GM19468 (cell line): ENCODE results near the gene LIF.
"Not testable (repeated sequence)": the region's sequence is repeated elsewhere in the genome, so short reads cannot be mapped to it uniquely, and the experiment has no call there.

Experiments
- ATAC-seq: cut with Tn5 transposase; IDR thresholded peaks from one replicate; pipeline ENCODE4 v1.9.1; 2021; ENCODE audit warnings: mild to moderate bottlenecking, moderate library complexity, moderate number of reproducible peaks; ENCODE audit not compliant: unreplicated experiment; ENCODE audit errors: extremely low read depth

Gene LIF

DNA sequence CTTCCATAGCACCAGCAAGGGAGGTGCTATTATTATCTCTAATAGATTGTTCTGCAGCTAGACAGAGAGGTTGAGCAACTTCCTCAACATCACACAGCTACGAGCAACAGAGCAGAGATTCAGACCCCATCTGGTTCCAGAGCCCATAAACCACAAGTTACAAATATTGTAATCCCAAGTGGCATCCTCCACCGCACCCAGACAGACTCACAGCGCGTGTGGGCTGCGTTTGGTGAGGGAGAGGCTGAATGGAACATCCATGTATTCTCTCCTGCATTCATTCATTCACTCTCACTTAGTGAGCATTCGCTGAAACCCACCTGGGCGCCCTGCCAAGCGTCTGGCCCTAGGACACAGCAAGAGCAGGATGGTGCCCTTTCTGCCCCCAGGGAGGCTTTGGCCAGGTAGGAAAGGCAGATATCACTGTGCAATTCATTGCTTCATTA, 33.5 kb downstream of the LIF start:
- ATAC-seq = no peak

DNA sequence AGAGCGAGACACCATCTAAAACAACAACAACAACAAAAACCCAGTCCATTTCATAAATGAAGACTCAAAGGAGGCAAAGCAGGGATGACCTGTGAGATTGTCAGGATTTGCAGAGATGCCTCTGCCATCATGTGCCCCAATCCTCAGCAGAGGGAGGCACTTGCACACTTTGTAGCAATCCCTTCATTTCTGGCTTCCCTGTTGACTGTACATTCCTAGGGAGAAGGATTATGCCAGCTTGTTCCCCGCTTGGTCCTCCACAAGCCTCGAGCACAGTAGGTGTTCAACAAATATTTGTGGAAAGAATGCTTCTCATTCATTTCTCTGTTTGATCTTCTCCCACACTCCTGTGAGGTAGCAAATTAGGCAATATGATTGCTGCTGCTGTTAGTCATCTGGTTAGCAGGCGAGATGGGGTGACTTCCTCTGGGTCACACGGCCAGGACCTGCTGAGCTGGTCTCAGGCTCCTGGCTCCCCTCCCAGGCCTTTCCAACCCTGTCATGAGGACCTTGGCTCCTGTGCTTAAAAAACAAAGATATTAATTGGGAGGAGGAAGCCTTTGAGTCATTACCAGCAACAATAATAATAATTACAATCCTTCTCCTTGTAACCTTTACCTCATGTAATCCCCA, 34.1 kb downstream of the LIF start:
- ATAC-seq = no peak

DNA sequence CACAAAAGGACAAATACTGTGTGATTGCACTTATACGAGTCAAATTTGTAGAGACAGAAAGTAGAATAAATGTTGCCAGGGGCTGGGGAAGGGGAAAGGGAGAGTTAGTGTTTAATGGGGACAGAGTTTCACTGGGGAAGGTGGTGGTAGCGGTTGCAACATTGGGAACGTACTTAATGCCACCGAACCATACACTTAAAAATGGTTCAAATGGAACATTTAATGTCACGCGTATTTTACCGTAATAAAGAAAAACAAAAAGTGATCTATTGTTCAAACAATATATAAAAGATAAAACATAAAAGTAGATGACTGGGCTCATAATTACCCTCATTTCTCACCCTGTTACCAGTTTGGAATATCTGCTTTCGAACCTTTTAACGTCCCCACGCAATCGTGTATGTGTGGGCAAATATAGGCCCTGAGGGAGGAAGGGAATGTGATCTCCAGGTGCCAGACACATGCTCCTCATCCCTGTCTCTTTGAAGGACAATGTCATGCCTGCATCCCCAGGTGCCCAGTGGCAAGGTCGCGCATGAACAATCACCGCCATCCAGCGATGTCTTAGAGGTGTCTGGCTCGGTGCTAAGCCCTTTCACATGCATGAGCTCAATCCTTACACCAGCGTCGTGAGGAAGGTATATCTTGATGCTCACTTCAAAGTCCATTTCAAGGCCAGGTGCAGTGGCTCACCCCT, 35.3 kb downstream of the LIF start:
- no peak for ATAC-seq

DNA sequence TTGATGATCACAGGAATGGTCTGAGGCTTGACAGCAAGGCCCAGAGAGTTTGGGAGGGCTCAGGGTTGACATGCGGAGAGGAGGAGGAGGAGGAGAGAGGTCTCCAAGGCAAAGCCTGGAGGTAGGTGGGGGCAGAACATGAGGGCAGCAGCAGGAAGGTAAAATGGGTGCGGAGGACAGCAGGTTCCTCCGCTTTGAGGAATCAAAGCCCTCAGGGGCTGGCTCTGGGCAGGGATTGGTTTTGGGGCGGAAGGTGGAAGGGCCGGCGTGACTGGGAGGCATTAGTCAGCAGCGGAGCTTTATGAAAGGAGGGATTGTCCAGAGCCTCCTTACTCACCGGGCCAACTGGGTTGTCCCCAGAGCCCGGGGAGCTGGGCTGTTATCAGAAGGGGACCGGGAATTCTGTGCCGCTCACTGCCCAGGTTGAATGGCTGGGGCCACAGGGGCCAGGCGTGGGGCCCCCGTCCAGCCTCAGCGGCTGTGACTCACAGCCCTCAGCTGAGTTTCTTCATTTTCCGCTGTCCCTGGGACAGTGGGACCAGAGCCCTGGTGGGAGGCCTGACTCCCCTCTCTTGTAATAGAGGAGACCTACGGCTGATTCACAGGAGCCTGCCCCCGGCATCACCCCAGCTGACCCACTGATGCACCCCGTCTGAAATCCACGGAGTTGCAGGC, 36.2 kb downstream of the LIF start:
- ATAC-seq = no peak

DNA sequence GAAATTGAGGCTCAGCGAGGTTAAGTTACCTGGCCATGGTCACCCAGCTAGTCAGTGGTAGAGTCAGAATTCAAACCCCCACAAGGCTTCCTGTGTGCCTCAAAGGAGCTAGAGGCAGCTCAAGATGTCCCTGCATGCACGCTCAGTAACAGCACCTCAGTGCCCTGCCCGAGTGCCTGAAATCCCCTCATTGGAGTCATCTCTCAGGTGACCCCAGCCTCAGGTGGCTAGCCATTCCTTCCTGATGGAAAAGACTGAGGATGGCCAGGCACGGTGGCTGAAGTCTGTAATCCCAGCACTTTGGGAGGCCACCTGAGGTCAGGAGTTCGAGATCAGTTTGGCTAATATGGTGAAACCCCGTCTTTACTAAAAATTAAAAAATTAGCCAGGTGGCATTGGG, 36.9 kb downstream of the LIF start:
- no peak for ATAC-seq

DNA sequence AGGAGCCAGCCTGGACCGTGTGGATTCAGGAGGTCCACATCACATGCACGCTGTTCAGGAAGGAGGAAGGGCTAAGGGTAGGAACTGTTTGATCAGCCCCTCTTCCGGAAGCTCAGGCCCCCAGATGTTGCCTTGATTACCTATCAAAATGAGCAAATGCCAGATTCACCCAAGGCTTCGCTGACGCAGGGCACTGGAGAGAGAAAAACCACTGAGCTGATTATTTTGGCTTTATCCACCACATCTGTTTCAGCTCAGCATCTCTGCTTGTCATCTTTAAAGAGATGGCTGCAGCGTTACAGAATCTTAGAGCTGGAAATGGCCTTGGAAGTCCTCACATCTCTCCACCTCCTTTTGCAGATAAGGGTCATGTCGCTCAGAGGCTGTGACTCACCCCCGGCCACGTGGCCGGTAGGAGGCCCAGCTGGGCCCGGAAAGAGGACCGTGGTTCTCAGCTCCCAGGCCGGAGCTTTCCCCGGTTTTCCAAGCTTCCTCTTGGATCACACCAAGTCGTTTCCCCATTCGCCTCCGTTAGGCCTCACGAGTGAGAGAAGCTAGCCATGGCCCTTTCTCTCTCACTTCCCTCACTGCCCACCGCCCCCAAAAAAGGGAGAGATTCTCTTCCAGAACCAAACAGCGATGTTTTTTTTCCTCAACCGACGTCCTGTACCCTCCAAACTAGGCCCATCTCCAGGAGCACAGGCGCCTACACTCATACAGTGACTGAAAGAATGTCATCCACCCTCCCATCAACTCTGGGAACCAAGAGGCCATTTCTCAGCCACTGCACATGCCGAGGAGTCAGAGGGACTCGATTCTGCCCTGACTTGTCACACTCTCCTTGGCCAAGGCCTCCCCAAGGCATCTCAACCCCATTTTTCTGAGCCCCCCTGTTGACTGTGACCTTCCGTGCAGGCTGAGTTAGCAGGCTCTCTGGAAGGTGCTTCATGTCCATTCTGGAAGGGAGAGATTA, 37.6 kb downstream of the LIF start:
- no peak for ATAC-seq

DNA sequence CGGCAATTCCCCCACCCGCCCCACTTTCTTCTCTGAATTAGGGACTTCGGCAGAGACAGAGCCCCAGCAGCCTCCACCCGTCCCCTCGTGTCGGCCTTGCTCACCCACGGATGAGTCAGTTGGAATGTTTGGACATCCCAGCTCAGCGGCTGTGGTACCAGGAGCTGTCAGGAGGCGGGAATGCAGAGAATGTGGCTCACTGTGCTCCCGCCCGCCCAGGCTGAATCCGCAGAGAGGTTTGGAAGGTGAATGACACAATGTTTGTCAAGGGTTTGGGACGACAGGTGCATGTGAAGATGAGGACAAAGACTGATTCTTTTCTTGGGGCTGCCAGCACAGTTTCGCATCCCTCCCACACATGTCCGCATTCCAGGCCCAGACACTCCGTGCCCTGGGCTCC, 39.6 kb downstream of the LIF start:
- no peak for ATAC-seq

DNA sequence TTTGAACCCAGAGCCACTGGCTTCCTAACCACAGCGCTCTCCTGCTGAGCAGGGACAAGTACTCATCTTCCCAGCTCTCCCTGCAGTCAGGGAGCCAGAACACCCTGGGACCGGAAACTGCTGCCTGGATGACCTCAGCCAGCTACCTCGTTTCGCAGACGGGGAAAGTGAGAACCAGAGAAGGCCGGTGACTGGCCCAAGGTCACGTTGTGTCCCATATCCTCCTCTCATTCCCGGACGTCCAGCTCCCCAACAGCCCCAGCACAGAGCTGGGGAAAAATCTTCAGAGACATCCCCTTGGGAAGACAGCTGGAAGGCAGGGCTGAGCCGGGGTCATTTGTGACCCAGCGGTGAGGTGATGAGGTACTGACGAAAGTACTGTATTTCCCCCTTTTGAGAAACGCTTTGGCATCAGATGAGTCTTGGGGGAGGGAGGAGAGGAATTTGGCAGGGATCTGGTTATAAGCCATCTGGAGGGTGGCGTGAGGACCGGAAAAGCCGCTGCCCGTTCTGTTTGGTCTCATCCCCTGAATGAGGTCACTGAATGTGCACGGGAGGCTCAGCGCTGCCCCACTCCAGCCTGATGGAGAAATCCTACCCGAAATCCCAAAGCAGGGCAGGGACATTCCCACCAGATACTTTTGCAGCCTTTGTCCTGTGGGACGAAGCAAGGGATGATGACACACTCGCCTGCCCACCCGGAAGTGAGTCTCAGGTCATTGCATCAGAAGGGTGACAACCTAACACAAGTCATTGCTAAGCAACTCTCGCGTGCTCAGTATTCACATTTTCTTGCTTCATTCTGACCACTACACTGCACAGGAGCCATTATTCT, 41.1 kb downstream of the LIF start:
- no peak for ATAC-seq

DNA sequence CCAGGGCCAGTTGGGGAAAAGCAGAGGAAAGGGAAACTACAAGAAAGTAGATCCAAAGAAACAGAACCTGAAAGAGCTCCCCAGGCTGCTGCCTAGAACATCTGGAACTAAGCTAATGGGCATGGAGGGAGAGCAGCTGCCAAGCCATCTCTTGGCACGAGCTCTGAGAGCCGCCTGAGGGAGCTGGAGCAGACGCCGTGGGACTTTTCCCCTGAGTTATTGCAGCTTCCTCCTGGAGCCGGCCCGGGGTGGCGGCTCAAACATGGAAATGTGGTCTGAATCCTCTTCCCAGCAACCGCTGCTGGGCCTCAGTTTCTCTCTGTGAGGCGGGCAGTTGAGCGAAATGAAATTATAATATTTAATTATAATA, 41.8 kb downstream of the LIF start:
- no peak for ATAC-seq

DNA sequence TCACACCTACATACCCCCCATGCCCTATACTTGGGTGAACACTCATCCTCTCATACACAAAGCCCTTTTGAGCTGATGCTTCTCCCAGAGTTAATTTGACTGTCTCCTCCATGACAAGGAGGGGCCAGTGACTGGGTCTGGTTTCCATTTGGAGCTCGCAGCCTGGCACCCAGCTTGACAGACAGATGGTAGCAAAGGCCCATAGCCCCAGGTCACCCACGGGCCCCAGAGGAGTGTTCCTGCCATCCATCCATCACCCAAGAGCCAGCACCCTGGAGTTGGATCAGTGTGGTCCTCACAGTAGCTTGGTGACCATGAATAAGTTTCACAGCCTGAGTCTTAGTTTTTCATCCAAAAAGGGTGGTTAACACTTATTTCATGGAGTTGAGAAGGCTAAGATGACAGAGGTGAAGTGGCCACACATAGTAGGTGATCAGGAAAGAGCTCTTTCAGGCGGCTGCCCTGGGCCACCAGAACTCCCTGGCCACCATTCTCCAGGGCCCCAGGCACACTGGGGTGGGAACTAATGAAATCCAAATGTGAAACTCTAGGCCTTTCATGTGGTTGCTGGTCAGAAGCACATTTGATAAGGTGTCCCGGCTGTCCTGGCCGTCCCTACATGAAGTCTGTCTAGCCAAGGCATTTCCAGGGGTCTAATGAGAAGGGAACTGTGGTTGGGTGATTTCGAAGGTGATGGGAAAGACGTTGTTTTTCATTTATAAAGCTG, 42.4 kb downstream of the LIF start:
- ATAC-seq = no peak

DNA sequence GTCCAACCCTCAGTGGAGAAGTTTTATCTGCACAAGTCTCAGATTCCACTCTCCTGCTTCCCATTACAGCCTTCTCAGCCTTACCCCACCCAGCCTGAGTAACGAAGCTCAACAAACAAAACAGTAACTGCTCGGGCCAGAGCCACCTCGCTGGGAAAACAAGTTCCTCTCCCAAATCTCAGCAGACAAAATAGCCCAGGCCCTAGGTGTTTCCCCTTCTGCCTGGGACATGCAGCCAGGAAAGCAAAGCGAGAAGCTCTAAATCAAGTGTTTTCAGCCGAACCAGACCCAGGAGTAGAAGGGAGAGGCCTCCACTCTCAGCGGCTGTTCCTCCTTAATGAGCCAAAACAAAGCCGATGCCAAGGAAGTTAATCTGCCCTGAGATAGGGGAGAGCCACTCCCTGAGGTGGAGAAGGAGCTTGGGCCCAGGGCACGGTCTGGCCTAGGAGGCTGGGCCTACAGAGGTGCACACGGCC, 44.0 kb downstream of the LIF start:
- no peak for ATAC-seq

DNA sequence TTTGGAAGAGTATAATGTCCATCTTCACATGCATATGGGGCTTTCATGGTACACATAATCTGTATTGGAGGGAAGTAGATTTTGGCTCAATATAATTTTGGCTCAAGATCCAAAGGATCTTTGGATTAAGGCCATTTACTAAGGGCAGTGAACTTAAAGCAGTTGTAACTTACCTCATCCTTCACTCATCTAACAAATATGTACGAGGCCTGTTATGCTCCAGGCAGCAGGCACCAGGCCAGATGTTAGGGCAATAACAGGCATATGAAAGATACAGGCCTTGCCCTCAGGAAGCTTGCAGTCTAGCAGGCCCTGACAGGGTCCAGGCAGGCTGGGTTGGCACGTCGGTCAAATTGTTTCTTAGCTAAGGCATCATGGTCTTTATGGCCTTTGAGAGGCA, 44.6 kb downstream of the LIF start:
- no peak for ATAC-seq

DNA sequence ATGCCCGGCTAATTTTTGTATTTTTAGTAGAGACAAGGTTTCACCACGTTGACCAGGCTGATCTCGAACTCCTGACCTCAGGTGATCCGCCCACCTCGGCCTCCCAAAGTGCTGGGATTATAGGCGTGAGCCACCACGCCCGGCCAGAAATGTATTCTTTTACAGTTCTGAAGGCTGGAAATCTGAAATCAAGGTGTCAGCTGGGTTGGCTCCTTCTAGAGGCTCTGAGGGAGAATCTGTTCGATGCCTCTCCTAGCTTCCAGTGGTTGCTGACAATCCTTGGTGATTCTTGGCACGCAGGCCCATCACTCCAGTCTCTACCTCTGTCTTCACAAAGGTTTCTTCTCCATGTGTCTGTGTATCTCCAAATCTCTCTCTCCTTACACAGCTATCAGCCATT, 45.7 kb downstream of the LIF start:
- not testable (repeated sequence) for ATAC-seq

DNA sequence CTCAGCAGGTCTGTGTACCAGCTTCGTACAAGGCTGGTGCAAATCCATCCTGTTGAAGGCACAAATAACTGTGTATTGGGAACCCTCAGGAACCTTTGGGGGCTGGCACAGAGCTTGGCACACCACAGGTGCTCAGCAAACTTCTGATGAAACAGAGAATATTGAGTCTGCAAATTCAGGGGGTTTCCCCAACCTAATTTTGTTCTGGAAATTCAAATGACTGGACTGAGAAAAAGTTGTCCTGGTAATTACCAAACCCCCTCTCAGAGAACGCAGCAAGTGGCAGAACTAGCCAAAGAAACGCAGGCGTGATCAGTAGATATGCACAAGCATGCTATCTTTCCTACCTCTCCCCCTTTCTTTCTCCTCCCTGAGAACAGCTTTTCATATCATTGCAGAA, 47.6 kb downstream of the LIF start:
- no peak for ATAC-seq

DNA sequence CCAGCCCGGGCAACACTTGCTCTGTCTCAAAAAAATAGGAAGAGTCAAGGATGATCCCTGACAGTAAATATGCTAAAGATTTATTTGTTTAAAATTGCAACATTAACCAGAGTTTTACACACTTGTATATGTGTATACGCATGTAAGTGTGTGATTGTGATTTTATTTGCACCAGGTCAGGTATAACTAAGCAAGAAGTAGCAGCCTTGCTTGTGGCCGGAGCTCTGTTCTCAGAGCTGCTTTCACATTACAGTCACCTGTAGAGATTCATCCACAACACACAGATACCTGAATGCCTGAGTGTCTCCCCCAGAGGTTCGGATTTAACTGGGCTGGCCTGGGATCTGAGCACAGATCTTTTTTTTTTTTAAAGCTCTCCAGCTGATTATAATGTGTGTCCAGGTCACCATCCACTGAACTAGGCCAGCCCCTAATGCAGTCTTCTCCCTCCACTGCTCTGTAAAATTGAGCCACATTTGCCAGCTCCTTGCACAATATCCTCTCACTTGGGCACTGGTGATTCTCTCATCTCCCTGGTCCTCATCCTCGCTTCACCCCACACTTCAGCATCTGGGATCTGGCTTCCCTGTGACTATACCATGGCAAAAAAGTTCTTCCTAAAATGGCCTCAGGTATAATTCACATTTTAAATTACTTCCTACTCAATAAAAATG, 48.3 kb downstream of the LIF start:
- ATAC-seq = no peak

DNA sequence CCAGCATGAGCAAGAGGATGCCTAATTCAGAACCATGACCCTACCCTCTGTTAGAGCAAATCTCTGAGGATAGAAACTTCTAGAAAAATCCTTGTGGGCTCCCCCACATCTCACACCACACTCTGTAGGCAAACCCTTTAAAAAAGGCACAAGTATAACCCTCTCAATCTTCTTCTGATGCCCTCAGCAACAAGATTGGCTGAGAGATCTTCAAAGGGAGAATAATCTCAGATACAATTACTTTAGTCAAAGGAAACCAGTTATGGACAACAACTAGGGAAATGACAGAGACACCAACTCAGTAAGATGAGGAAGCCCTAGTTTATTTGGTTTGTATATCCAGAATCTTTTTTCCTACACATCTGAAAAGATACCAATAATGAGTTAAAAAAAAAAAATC, 49.2 kb downstream of the LIF start:
- ATAC-seq = no peak

DNA sequence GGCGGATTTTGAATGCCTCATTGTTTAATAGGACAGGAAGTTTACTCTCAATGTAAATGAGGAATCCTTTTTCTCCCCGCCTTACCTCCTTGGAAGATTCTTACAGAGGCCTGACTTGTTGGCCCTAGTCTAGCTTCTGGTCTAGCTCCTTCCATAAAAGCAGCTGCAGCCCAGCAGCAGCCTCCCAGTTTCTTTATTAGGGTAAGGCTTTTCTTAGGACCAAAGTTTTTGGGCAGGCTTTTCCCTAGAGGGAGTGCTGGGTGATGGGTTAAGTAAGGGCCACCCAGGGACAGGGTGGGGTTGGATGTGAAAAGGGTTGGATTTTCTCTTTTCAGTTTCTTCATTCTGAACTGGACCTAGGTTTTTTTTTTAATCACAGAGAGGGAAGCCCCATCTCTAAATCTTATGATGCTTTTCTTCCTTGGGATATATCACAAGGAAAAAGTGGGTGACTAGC, 49.7 kb downstream of the LIF start:
- no peak for ATAC-seq

DNA sequence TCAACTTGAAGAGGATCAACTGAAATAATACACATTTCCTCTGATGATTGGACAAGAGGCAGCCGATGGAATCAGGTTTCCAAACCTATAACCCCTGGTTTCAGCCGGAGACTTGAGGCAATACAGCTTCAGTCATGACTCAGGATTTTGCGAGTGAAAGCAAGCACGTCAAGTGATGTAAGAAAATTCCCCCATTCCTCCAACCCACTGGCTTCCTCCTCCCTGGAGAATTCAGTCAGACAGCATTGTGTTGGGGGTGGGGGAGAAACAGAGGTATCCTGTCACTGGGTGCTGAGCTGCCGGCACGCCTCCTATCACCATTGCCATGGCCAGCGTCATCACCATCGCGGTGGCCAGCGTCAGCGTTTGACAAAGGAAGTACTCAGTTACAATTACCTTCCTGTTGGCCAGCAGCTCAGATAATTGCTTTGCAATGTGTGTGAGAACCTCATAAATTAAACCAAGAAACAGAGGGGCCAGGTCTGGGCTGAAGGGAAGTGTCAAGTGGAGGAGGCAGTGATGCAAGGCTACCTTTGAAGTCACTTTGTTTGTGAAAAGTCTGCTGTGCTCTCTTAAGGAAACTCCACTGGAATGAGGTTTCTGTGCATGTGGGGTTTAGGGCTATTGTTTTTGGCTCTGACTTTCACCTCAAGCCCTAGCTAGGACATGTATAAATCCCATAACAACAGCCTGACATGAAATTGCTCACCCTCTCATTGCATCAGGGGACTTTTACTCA, 50.2 kb downstream of the LIF start:
- no peak for ATAC-seq
